Measurements from ENCODE around the gene KIAA0753.

KIAA0753 gene

DNA sequence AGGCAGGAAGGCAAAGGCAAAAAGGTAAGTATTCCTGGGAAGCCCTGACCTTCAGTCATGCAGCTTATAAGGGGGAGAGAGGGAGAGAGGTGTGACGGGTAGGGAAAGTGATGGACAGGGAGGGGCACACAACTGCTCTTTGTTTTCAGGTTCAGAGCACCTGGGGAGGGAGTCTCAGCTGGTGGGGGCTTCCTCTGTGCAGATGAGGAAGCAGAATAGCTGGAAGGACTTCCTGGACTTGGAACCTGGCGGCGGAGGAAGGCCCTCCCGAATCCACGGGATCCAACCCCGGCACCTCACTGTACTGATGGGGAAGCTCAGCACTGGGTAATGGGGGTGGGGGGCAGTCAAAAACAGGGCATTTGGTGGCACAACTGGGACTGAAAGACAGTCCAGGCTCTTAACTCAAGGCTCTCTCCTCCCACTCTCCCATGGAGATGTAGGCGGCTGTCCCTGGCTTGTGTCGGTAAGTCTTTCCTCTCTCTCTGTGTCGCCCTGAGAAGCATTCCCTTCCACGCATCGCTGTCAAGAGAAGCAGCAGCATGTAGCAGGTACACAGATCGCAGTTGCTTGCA lies 72.2 kb downstream of the KIAA0753 start:
- DNase-seq = no peak

DNA sequence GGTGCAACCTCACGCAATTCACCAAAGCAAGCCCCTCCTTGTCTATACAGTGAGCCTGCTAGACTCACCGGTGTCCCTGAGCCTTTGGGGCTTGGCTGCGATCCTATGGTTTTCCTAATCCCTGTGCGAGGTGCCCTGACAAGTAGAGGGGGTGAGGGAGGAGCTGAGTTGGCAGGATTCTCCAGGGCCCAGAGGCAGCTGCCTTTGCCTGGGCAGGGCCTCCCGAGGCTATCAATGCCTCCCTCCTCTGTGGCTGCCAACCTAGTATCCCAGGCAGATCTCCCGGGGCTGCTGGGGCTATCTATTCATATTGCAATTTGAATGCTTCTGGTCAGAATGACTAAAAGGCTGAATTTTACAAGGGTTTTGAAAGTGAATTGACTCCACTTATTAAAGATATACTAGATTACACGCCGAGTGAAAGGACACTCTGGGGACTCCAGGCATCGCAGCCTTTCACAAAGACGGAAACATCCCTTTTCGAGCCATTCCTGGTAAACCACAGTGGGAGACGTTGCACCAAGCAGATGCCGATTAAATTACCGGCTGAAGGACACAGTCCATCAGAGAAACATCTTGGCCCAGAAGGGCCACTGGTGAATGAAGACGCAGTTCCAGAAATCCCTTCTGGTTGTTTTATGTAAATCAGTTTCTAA lies 72.9 kb downstream of the KIAA0753 start:
- no peak for DNase-seq

- no peak for DNase-seq
Measured at GRCh38 chr17:6561446-6561845, 79.1 kb downstream of the KIAA0753 start.

GRCh38 chr17:6560496-6560895 lies 80.0 kb downstream of the KIAA0753 start:
- DNase-seq = no peak

GRCh38 chr17:6559753-6560215 lies 80.7 kb downstream of the KIAA0753 start:
- DNase-seq = no peak

DNA sequence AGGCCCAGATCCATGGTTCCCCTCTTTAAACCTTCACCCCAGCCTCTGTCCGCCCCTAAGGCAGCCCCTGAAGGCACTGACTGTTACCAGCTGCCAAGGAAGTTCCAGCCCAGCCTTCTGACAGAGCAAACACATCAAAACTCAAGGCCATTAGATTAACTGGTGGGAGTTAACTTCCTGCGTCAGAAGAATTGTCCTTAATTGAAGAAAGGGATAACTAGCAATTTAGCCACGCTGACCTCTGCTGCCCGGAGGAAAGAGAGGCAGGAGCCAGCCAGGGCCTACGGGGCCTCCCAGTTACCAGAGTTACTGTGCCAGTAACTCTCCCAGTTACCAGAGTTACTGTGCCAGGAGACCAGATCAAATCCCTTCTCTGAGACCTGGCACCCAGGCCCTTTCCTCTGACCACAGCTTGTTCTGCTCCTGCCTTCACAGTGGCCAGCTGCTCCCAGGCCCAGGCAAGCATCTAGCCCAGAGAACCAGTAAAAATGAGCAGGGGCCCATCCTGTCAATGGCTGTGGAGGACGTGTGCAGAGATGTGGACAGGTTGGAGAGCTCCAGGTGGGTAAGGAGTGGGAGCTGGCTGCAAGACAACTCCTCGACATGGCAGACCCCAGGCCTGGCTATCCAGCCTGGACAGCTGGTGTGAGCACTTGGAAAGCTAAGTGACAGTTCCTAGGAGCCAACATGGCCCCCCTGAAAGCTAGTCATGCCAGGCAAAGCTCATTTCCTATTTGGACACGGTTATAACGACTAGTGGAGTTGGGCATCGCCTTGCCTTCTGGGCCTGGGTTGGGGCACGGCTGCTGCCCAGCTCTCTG lies 81.4 kb downstream of the KIAA0753 start:
- DNase-seq = no peak

GRCh38 chr17:6558276-6558675 lies 82.2 kb downstream of the KIAA0753 start:
- DNase-seq = no peak

DNA sequence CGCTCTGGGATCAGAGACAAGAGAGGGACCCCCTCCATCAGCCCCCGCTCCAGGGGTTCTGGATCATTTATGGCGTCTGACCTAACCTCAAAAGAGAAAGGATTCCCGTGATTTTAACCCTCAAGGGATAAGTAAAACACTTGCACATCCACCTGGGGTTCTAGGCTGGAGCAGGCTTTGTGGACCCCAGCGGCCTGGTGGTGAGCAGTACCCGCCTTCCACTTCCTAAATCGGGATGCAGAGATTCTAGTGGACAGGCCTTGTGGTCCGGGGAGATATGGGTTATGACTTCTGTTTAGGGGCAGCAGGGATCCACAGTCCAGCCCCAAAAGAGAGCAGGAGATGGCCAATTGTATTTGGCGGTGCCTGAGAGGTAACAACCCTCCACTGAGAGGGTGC lies 83.5 kb downstream of the KIAA0753 start:
- no peak for DNase-seq

DNA sequence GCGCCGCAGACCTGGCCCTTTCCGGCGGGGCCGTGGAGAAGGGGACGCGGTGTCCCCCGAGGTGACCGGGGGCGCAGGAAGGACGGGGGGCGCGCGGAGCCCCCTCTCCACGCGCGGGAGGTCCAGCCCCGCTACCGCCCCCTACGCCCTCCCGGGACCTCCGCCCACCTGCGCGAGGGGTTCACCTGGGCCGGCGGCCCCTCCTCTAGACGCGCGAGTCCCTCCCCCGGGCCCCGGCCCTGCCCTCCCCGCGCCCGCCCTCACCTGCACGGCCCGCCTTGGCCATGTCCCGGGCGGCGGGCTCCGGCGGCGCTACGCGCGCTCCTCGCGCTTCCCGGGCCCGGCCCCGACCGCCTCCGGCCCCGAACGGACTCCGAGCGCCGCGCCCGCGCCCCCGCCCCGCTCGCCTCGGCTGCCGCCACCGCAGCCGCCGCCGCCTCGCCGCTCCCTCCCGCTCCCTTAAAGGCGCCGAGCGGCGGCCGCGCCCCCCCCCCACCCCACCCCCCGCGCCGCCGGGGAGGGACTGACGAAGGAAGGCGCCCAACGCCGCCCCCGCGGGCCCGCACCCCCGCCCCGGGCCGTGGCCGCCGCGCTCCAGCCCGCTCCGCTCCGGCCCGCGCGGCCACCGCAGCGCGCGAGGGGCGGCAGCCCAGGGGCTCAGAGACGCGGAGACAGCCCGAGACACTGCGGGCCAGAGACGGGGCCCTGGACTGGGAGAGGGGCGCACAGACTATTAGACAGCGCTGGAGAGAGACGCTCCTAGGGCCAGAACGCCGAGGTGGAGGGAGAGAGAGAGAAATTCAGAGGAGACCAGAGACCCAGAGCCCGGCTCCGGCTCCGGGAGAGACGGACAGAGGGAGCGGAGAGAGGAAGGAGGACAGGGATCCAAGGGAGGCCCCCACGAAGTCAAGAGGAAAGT lies 84.1 kb downstream of the KIAA0753 start, which contains the start of gene PITPNM3:
TSS of gene PITPNM3 (minus strand) at position 435 of the 919 bp plus-strand sequence. CDS start at position 286, 149 bp downstream.
- no peak for DNase-seq

GRCh38 chr17:6555331-6556120 lies 85.0 kb downstream of the KIAA0753 start:
- DNase-seq = no peak

DNA sequence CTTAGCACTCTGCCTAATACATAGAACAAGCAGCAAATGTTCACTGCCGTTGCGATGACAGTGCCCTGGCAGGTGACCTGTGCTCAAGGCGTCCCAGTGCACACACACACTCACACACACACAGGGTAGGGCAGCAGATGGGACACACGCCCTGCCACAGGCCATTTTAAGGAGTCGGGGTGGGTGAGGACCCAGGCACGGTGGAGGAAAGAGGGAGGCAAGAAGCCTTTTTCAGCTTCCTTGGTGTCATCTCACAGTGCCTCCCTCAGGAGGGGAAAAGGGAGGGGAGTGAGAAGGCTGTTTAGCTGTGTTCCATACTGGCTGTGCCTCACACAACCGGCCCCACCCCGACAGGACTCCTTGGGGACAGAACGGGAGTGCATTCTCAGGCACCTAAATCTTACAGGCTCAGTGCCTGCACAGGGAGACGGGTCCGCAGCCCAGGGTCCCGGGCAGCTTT lies 85.6 kb downstream of the KIAA0753 start:
- no peak for DNase-seq

GRCh38 chr17:6554342-6554741 lies 86.2 kb downstream of the KIAA0753 start:
- DNase-seq = no peak

DNA sequence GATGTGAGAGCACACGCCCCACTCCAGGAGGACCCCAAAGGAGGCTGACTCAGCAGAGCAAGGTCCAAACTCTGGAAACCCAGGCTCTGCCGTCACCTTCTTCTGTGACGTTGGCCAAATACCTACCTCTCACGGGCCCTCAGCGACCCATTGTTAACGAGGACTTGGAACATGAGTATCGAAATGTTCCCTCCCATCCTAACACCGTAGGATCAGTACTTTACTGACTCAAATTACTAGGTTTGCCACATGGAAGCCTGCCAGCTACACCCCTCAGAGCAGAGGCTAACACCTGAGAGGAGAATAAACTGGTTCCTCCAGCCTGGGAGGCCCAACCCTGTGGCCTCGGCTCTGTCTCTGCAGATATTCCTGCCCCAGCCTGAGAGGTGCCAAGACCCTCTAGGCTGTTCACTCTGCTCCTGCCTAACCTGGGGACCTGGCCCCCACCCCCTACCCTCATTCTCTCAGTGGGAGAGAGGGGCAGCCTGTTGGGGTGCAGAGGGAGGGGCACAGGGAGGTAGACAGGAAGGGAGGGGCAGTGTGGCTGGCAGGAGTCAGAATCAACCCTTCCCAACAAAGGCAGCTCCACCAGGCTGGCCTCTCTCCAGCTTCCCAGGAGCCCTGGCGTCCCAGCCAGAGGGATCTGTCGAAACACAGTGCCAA lies 88.5 kb downstream of the KIAA0753 start:
- DNase-seq = no peak

DNA sequence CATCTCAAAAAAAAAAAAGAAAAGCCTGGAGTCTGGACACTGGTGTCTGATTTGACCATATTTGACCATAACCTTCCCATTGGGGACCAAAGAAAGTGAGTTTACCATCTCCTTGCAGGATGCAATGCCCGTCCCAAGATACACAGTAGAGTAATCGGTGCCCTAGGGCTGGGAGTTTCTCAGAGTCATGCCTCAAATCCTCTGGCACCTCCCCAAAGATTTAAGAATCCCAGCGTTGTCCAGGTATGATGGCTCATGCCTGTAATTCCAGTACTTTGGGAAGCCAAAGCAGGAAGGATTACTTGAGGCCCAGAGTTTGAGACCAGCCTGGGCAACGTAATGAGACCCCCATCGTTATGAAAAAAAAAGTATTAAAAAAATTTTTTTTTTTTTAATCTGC lies 89.2 kb downstream of the KIAA0753 start:
- DNase-seq = no peak

DNA sequence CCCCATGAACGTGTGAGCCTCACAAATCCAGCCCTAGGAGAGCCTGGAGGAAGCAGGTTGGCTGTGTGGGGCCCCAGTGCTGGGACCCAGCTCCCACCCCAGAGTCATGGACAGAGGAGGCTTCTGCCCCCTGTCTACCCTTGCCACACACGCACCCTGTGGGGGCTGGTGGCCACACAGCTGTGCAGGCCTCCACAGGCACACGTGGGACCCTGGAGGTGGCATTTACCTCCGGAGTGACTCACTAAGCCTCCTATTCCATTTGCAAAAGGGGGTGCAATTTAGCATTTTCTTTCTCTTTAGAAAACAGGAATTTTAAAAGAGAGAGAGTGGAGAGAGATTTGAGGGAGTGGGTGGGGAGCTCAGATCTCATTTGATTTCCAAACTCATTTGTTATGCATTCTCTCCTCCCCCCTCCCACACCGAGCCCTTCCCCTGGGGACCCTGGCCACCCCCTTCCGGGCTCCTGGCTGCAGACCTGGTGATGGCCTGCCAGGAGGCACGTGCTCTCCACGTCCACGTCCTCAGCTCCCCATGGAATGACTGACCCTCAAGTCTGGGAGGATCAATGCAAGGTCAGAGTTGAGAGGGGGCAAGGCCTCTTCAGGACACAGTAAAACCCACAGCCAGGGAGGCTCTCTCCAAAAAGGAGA lies 91.0 kb downstream of the KIAA0753 start:
- no peak for DNase-seq

GRCh38 chr17:6548578-6549330 lies 91.8 kb downstream of the KIAA0753 start:
- DNase-seq = no peak

DNA sequence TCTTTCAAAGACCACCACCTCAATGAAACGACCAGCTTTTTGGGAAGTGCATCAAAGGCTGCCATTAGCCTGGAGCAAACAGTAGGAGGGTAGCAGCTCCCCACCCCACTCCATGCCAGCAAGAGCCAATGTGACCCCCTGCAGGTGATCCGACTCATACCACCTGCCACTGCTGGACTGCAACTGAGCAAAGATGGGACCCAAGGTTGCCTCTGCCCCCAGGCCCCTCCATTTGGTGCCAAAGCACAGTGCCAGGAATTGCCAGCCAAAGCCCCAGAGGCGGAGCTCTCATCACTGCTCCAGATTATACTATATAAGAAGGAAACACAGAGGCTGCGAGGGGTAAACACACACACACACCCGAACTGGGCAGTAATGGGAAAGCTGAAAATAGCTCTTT lies 92.5 kb downstream of the KIAA0753 start:
- DNase-seq = no peak

DNA sequence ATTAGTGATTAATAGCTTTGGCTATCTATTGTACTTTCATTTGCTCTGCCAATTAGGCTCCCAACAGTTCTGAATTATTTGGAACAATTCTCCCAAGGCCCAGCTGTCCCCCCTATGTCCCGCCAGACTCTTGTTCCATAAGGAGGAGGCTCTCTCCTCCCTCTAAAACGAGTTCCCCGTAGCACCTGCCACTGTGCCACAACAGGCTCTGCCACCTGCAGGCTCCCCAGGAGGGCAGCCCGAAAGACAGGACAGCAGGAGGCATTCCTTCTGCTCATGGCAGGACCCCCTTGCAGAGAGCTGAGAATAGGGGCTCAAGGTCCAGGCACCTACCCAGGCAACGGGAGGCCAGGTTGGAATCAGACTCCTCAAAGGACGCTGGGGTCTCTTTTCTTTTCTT lies 93.2 kb downstream of the KIAA0753 start:
- no peak for DNase-seq

DNA sequence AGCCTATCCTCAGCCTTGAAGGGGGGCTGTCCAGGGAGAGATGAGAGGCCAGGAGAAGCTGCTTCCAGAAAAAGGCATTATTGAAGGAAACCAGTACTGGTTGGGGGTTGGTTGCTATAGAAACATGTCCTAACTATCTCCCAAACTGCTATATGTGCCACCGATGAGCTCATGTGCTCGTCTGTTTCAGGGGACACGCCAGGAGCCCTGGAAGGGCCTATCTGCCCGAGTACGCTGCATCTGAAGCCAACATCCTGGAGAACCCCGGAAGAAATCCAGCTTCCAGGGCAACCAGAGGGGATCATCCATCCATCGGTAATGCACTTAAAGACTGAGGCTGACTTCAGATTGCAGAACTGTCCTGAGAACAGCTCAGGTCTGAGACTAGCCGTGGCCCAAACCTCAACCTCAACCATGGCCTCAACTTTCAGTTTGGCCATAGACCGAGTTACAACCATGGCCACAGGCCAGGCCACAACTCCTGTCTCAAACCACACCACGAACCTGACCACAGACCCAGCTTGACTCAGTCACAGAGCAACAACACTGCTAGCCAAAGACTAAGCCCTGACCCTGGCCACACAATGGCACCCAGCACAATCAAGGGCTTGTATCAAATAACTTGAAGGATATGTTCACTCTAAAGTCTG lies 94.3 kb downstream of the KIAA0753 start:
- no peak for DNase-seq
